Measurements from ENCODE around the gene ARL4D.

ARL4D gene

GRCh38 chr17:43398724-43399595, at the start of gene ARL4D:
Gene ARL4D (plus strand): TSS chr17:43398993. CDS start chr17:43399733, 740 bp downstream.
- Mint-ChIP-seq H3K27ac (peak within 1 kb of the TSS; percentile 85), H3K9me3 (no peaks in the 10 kb centered on the region), H3K4me1 (ENCODE audit: low read depth) (peaks cover 22% of the 10 kb centered on the region), H3K4me3 (peak within 1 kb of the TSS; percentile 87), H3K27me3 (no peaks in the 10 kb centered on the region), H3K36me3 (ENCODE audit: low read depth) (peaks cover 5% of the 10 kb centered on the region)
- DNase-seq = peak; percentile 87

- H3K27ac Mint-ChIP-seq = no peak overlapping the region
- H3K4me3 Mint-ChIP-seq = no peak overlapping the region
- H3K4me1 Mint-ChIP-seq (ENCODE audit: low read depth) = peaks cover 36% of the 10 kb centered on the region
- peaks cover 14% of the 10 kb centered on the region for H3K36me3 Mint-ChIP-seq (ENCODE audit: low read depth)
- H3K27me3 Mint-ChIP-seq = peaks cover 10% of the 10 kb centered on the region
- no peak for DNase-seq
- H3K9me3 Mint-ChIP-seq = peaks cover 17% of the 10 kb centered on the region
Observed at GRCh38 chr17:43349142-43349541, 49.7 kb upstream of the ARL4D start.

GRCh38 chr17:43350888-43351361, 47.9 kb upstream of the ARL4D start:
- H3K27ac Mint-ChIP-seq = peak overlapping the region; percentile 83
- H3K9me3 Mint-ChIP-seq = peaks cover 17% of the 10 kb centered on the region
- no peak overlapping the region for H3K4me3 Mint-ChIP-seq
- H3K27me3 Mint-ChIP-seq = no peaks in the 10 kb centered on the region
- DNase-seq = no peak
- H3K4me1 Mint-ChIP-seq (ENCODE audit: low read depth) = peaks cover 36% of the 10 kb centered on the region
- H3K36me3 Mint-ChIP-seq (ENCODE audit: low read depth) = peaks cover 14% of the 10 kb centered on the region

- H3K36me3 Mint-ChIP-seq (ENCODE audit: low read depth) = peaks cover 14% of the 10 kb centered on the region
- peaks cover 17% of the 10 kb centered on the region for H3K9me3 Mint-ChIP-seq
- H3K27me3 Mint-ChIP-seq = no peaks in the 10 kb centered on the region
- peak overlapping the region; percentile 81 for H3K27ac Mint-ChIP-seq
- no peak for DNase-seq
- peaks cover 36% of the 10 kb centered on the region for H3K4me1 Mint-ChIP-seq (ENCODE audit: low read depth)
- no peak overlapping the region for H3K4me3 Mint-ChIP-seq
Observed at GRCh38 chr17:43351691-43352090, 47.1 kb upstream of the ARL4D start.

GRCh38 chr17:43352579-43353331, 46.0 kb upstream of the ARL4D start:
- Mint-ChIP-seq H3K4me1 (ENCODE audit: low read depth) (peaks cover 36% of the 10 kb centered on the region), H3K9me3 (peaks cover 14% of the 10 kb centered on the region), H3K27ac (peak overlapping the region; percentile 31), H3K36me3 (ENCODE audit: low read depth) (peaks cover 13% of the 10 kb centered on the region), H3K27me3 (no peaks in the 10 kb centered on the region), H3K4me3 (no peak overlapping the region)
- DNase-seq = no peak

GRCh38 chr17:43353393-43353792, 45.4 kb upstream of the ARL4D start:
- Mint-ChIP-seq H3K4me3 (no peak overlapping the region), H3K9me3 (peaks cover 8% of the 10 kb centered on the region), H3K27ac (no peak overlapping the region), H3K4me1 (ENCODE audit: low read depth) (peaks cover 39% of the 10 kb centered on the region), H3K27me3 (no peaks in the 10 kb centered on the region), H3K36me3 (ENCODE audit: low read depth) (peaks cover 9% of the 10 kb centered on the region)
- DNase-seq = no peak

- H3K27ac Mint-ChIP-seq = no peak overlapping the region
Observed at GRCh38 chr17:43354371-43354770, 44.4 kb upstream of the ARL4D start.

GRCh38 chr17:43356450-43356849, 42.3 kb upstream of the ARL4D start:
- no peaks in the 10 kb centered on the region for H3K27me3 Mint-ChIP-seq
- H3K9me3 Mint-ChIP-seq = no peaks in the 10 kb centered on the region
- no peak overlapping the region for H3K4me3 Mint-ChIP-seq
- H3K27ac Mint-ChIP-seq = no peak overlapping the region
- no peaks in the 10 kb centered on the region for H3K36me3 Mint-ChIP-seq (ENCODE audit: low read depth)
- H3K4me1 Mint-ChIP-seq (ENCODE audit: low read depth) = peaks cover 53% of the 10 kb centered on the region
- DNase-seq = no peak

More at GRCh38 chr17:43354371-43354770, 44.4 kb upstream of the ARL4D start:
- no peak for DNase-seq
- Mint-ChIP-seq H3K36me3 (ENCODE audit: low read depth) (peaks cover 9% of the 10 kb centered on the region), H3K4me1 (ENCODE audit: low read depth) (peaks cover 48% of the 10 kb centered on the region), H3K27me3 (no peaks in the 10 kb centered on the region), H3K9me3 (peaks cover 7% of the 10 kb centered on the region), H3K4me3 (no peak overlapping the region)

GRCh38 chr17:43356999-43357398, 41.8 kb upstream of the ARL4D start:
- no peaks in the 10 kb centered on the region for H3K27me3 Mint-ChIP-seq
- no peaks in the 10 kb centered on the region for H3K36me3 Mint-ChIP-seq (ENCODE audit: low read depth)
- H3K27ac Mint-ChIP-seq = no peak overlapping the region
- no peak overlapping the region for H3K4me3 Mint-ChIP-seq
- no peak for DNase-seq
- H3K9me3 Mint-ChIP-seq = no peaks in the 10 kb centered on the region
- H3K4me1 Mint-ChIP-seq (ENCODE audit: low read depth) = peaks cover 51% of the 10 kb centered on the region

GRCh38 chr17:43359469-43360110, 39.2 kb upstream of the ARL4D start:
- H3K4me3 Mint-ChIP-seq = peak overlapping the region; percentile 77
- H3K4me1 Mint-ChIP-seq (ENCODE audit: low read depth) = peaks cover 51% of the 10 kb centered on the region
- no peaks in the 10 kb centered on the region for H3K9me3 Mint-ChIP-seq
- DNase-seq = no peak
- H3K27me3 Mint-ChIP-seq = no peaks in the 10 kb centered on the region
- H3K36me3 Mint-ChIP-seq (ENCODE audit: low read depth) = no peaks in the 10 kb centered on the region
- peak overlapping the region; percentile 100 for H3K27ac Mint-ChIP-seq

- no peaks in the 10 kb centered on the region for H3K27me3 Mint-ChIP-seq
- H3K9me3 Mint-ChIP-seq = no peaks in the 10 kb centered on the region
- DNase-seq = peak; percentile 62
- peaks cover 57% of the 10 kb centered on the region for H3K4me1 Mint-ChIP-seq (ENCODE audit: low read depth)
- peak overlapping the region; percentile 77 for H3K4me3 Mint-ChIP-seq
- peak overlapping the region; percentile 100 for H3K27ac Mint-ChIP-seq
- H3K36me3 Mint-ChIP-seq (ENCODE audit: low read depth) = no peaks in the 10 kb centered on the region
Observed at GRCh38 chr17:43360376-43360738, 38.4 kb upstream of the ARL4D start.

DNA sequence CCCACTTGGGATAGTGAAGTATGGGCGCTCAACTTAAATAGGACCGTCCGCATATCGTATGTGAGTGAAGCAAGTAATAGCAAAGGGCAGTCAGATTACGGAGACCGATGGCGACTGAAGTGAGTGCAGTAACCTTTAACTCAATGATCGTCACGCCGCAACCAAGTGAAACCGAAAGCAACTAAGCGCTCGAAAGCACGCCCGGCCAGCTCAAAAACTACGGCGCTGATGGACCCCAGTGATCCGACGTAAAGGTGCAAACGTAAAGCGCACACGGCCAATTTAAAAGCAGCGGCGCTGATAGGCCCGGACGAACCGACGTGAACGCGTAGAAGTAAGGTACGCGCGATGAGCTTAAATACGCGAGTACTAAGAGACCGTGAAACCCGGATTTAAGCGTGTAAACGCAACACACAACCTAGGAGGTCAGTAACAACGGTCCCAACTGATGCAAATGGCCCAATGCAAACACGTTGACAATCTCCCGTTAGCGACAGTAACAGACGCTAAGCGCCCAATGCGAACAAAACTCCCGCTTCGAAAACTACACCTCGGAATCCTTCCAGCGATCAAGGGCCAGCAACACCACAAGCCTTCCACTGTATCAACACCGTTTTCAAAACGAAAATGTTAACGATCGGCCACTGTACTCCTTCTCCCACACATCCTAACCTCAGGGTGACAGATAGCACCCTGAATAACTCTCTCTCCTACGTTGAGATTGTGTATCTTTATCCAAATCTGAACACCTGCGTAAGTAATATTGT, 37.9 kb upstream of the ARL4D start:
- Mint-ChIP-seq H3K4me1 (ENCODE audit: low read depth) (peaks cover 61% of the 10 kb centered on the region), H3K27me3 (no peaks in the 10 kb centered on the region), H3K9me3 (no peaks in the 10 kb centered on the region), H3K27ac (peak overlapping the region; percentile 100), H3K4me3 (peak overlapping the region; percentile 77), H3K36me3 (ENCODE audit: low read depth) (no peaks in the 10 kb centered on the region)
- DNase-seq = peak; percentile 90

- Mint-ChIP-seq H3K36me3 (ENCODE audit: low read depth) (no peaks in the 10 kb centered on the region), H3K4me1 (ENCODE audit: low read depth) (peaks cover 80% of the 10 kb centered on the region), H3K9me3 (no peaks in the 10 kb centered on the region), H3K4me3 (no peak overlapping the region), H3K27ac (no peak overlapping the region), H3K27me3 (no peaks in the 10 kb centered on the region)
- no peak for DNase-seq
Observed at GRCh38 chr17:43363181-43363925, 35.4 kb upstream of the ARL4D start.
